ENCODE results near the gene TMC8.
"Not testable (repeated sequence)": the region's sequence is repeated elsewhere in the genome, so short reads cannot be mapped to it uniquely, and the experiment has no call there.

Gene TMC8

DNA sequence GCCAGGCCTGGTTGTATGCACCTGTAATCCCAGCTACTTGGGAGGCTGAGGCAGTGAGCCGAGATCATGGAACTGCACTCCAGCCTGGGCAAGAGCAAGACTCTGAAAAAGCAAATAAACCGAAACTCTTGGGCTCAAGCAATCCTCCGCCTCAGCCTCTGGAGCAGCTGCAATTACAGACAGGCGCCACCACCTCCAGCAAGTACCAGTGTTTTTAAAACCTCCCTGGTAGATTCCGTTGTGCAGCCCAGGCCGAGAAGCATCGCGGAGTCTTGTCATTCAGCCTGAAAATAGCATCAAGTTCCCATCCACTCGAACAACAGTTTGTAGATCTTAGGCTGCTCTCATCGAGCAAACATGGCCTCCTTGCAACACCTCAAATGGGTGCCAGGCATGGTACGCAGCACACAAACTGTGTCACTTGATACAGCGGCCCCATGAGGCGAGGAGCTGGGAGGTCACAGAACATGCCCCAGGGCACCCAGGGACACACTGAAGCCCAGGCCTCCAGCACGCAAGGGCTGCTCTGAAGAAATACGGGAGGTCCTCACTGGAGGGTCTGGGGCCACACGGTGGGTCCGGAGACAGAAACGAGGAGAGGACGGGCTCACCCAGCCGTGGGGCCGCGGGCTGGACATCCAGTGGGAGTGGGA lies 20.1 kb upstream of the TMC8 start:
- no peak for DNase-seq

GRCh38 chr17:78111016-78111726 lies 19.4 kb upstream of the TMC8 start:
- DNase-seq: no peak

DNA sequence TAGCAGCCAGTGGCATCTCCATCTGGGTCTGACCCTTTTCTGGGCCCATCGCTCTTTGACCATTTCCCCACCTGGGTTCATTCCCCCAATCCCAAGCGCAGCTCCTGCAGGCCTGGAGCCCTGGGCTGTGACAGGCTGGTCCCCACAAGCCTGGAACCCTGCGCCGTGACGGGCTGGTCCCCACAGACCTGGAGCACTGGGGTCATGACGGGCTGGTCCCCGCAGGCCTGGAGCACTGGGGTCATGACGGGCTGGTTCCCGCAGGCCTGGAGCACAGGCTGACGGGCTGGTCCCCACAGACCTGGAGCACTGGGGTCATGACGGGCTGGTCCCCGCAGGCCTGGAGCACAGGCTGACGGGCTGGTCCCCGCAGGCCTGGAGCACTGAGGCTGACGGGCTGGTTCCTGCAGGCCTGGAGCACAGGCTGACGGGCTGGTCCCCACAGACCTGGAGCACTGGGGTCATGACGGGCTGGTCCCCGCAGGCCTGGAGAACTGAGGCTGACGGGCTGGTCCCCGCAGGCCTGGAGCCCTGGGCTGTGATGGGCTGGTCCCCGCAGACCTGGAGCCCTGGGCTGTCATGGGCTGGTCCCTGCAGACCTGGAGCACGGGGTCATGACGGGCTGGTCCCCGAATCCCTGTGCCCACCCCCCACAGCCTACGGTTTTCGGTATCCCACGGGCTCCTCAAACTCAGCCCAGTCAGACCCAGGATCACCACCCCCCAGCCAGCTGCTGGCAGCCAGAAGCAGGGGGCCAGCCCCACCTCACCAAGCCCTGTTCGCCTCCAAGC lies 18.6 kb upstream of the TMC8 start:
- DNase-seq: no peak

- peak; percentile 16 for DNase-seq
Measured at GRCh38 chr17:78112518-78113471, 17.8 kb upstream of the TMC8 start.

DNA sequence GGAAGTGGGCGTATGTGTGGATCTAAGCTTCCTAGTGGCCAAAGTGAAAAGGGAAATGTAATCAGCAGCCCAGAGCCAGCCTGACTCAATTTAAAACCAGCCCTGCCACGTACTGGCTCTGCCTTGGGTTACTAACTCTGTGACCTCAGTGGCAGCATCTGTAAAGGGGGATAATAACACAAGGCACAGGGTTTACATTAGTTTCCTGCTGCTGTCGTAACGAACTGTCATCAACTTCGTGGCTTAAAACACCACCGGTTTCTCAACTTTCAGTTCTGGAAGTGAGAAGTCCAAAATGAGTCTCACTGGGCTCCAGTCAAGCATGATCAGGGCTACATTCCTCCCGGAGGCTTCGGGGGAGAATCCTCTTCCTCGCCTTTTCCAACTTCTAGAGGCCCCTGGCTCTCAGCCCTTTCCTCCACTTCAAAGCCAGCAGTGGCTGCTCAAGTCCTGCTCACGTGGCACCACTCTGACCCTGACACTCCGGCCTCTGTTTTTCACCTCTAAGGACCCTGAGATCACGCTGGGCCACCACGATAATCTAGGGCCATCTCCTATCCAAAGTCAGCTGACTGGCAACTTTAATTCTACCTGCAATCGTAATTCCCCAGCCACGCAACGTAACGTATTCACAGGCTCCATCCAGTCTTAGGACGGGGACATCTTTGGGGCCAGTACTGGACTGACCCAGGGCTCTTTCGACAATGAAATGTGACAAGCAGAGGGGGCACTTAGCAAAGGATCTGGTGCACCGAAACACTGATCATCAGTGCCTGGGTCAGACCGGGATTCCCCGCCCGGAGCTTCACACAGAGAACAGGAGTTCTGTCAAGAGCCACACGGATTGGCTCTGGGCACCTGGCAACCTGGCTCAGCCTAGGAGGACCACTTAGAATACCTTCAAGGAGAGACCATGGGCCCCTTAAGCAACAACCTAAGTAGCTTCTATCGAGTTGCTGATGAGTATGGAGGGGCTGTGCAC lies 16.5 kb upstream of the TMC8 start:
- DNase-seq: no peak

GRCh38 chr17:78114831-78115723 lies 15.5 kb upstream of the TMC8 start:
- no peak for DNase-seq

- not testable (repeated sequence) for DNase-seq
Measured at GRCh38 chr17:78115803-78116202, 14.8 kb upstream of the TMC8 start.

- DNase-seq: no peak
Measured at GRCh38 chr17:78116411-78116810, 14.2 kb upstream of the TMC8 start.

DNA sequence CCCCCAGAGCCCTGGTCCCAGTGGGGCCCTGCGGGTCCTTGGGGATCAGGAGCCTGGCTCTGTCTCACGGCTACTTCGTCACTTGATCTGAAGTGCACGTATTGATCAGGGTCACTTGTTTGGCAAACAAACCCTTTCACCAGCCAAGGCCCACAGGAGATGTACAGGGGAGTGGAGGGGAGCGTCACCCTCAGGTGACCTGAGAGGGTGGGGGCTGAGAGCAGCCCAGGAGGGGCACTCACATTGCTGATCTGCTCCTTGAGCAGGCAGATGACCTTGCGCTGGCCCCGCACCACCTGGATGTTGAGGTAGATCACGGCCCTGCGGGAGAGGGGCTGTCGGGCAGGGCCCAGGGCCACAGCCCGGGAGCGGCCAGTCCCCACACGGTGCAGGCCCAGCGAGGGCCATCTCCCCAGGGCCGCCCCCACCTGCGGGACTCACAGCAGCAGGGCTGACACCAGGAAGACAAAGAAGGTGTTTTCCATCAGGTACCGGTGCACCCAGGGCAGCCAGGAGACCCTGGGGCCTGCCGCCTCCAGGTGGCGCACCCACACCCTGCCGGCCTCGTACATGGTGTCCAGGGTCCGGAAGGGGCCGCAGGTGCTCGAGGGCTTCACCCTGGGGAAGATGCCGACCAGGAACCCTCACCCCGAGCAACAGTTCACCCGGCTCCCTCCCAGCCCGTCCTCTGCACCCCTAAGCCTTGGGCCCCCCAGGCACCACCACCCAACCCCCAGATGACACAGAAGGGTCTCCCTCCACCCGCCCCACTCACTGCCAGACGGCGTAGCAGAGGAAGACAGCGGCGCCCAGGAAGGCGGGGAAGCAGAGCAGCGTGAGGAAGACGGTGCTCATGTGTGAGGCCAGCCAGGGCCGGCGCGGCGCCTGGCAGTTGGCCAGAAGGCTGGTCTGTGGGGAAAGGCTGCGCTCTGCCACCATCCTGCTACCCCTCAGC lies 13.3 kb upstream of the TMC8 start:
- no peak for DNase-seq

DNA sequence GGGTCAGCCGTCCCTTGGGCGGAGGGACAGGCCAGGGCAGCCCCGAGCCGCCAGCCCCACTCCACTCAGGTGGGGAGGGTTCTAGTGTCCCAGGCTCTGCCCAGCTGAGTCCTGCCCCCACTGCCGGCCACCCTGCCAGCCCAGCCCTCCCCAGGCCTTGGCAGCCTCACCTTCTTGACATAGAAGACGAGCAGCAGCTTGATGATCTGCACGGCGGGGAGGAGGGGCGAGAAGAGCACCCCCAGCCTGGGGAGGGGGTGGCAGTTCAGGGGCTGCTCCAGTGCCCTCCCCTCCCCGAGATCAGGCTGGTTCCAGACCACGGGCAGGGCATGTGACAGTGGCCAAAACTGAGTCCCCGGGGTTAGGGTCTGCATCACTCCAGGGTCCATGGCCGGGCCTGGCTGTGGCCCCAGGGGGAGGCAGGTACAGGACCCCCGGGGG lies 11.8 kb upstream of the TMC8 start:
- no peak for DNase-seq

GRCh38 chr17:78120537-78120936 lies 10.0 kb upstream of the TMC8 start:
- DNase-seq: no peak

DNA sequence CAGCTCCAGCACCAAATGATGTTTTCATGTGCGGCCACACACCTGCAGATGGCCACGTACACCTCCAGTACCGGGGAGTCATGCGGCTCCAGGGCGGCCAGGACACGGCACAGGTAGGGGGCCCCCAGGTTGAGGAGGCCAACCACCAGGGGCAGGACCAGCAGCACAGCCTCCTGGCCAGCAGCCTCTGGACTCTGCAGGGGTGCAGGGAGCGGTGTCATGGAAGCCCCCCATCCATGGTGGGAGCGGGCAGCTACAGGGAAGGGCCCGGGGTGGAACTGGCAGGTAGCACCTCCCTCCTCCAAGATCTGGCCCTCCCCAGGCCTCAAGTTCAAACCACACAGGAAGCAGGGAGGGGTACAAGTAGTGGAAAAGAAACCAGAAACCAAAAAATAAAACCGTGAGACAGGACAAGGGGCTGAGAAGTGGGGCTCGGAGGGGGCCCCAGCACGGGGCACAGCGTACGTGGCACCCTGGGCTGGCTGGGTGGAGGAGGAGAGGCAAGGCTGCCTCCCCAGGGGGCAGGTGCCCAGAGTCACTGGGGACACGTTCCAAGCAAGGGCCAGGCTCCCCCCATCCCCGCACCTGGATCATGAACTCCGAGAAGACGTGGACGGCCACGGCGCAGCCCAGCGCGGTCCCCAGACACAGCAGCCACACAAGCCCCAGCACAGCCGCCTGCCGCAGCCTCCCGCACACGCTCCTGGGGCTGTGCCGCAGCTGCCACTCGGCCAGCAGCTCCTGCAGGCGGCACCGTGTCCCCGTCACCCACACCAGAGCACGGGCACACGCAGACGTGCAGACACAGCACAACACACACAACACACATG lies 9.4 kb upstream of the TMC8 start:
- DNase-seq: no peak

DNA sequence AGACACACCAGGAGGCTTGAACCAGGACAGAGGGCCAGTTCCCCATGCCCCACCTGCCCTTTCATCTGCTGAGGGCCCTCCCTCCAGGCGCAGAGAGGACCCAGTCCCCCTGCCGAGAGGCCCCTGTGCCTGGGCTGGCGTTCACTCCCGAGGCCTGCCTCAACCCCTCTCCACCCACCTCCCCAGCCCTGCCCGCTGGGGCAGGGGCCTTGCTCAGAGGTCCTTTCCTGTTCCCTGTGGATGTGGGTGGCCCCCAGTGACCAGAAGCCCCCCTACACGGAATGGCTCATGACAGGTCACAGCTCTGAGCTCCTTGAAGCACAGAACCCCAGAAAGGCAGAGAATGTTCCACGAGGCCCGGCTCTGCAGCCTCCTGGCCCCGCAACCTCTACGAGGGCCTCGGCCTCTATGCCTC lies 8.8 kb upstream of the TMC8 start:
- no peak for DNase-seq

DNA sequence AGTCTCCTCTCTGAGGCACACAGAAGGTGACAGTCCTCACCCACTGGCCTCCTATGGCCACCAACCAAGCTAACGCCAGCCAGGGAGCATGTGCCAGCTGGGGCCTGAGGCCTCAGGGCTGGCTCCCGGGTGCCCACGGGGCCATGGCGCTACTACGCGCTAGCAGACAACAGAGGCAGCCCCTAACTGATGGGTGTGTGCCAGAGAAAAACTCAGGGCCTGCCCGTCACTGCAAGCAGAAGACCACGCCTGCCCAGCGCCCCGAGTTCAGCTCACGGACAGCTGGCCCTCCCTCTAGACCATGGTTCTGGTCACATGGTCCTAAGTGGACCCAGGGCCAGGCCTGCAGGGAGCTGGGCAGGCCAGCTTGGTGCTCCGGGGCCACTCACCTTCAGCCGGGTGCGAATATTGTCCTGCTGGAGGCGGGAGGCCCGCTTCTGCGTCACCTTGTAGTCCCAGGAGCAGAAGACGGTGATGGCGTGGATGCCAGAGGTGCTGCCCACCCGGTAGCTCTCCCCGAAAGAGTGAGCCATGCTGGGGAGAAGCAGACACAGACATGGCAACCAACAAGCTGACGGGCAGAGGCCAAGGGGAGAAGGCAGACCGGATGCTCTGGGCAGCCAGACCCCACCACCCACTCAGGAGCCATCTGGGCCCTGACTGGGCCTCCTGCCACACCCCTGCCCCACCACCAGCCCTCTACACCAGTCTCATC lies 8.2 kb upstream of the TMC8 start:
- no peak for DNase-seq

DNA sequence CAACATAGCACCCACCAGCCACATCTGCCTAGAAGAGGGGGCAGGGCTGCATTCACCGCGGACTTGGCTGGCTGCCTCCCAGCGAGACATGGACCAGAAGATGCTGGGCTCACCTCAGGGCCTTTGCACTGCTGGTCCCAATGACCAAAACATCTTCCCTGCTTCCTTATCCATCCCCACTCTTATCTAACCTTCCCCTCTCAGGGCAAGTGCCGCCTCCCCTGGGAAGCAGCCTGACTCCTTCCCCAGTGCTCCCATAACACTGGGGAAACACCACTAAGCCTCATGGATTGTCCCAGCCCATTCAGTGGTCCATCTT lies 7.7 kb upstream of the TMC8 start:
- DNase-seq: no peak

DNA sequence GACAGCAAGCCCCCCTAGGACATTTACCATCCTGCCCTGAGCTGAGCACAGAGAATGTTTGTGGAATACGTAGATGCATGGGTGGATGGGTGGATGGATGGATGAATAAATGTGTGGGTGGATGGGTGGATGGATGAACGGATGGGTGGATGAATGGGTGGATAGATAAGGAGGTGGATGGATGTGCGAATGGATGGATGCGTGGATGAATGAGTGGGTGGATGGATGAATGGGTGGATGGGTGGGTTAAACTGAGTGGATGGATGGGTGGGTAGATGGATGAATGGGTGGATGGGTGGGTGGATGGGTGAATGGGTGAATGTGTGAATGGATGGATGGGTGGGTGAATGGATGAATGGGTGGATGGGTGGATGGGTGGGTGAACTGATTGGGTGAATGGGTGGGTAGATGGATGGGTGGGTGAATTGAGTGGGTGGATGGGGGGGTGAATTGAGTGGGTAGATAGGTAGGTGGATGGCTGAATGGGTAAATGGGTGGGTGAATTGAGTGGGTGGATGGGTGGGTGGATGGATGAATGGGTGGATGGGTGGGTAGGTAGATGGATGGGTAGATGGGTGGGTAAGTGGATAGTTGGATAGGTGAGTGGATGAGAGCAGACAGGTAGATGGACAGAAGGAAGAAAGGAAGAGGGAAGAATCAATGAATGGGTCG lies 7.2 kb upstream of the TMC8 start:
- DNase-seq: no peak
